GM13976 (cell line): ENCODE results near the gene ELK4.

Experiments used
- DNase-seq: peaks from one replicate; pipeline ENCODE4 v3.0.0; 2012; ENCODE audit warnings: low spot score
- CTCF ChIP-seq: IDR thresholded peaks from 2 replicates; pipeline ENCODE4 v1.5.1; 2012; ENCODE audit warnings: borderline replicate concordance, mild to moderate bottlenecking; ENCODE audit not compliant: insufficient read depth; ENCODE audit errors: extremely low read depth, missing control alignments, control extremely low read depth
- in situ Hi-C: fragments of 300-500 bp; cut with MboI; formaldehyde crosslinking; loops from one replicate; pipeline ENCODE4 v1.12.0; 2022; ENCODE audit warnings: low sequenced_read_pairs, mixed read lengths, inconsistent platforms; ENCODE audit not compliant: unreplicated experiment

The ELK4 gene

GRCh38 chr1:205669341-205670149 lies 37.7 kb upstream of the ELK4 start:
- no peak for TF ChIP-seq CTCF
- in situ Hi-C loops = no loop called here
- peak; percentile 77 for DNase-seq

GRCh38 chr1:205668951-205669340 lies 37.1 kb upstream of the ELK4 start:
- TF ChIP-seq CTCF = peak; percentile 19
- in situ Hi-C loops = no loop called here
- DNase-seq = peak; percentile 82

DNA sequence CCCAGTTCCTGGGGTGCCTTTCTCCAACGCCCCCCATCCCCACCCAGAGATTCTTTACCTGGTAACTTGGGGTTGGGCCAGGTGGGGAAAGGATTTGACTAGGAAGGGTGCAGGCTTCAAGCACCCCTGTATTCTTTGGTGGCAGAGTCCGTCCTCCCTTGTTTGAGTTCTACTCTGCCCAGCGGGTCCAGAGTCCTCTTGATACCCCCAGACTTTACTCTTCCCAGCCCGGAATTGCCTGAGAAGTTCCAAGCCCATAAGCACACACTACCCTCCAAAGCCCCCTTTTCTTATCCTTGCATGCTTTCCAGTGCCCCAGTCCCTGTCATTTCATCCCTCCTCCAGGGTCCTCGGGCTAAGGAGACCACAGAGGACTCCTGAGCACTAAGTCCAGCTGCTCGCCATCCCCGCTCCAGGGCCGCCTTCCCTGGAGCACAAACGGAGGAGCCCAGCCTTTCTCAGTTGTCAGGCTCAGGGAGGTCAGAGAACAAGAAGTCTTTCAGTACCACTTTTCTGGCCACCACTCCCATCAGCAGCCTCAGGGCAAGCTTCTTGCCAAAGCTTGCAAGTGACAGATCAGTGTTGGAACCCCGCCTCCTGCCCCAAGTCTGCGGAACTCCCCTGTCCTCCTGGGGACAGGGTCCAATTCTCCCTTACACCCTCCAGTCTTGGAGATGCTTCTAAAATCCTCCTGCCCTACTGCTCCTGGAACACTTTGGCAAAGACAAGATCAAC lies 36.3 kb upstream of the ELK4 start:
- DNase-seq = peak; percentile 7
- in situ Hi-C loops = no loop called here
- no peak for TF ChIP-seq CTCF

DNA sequence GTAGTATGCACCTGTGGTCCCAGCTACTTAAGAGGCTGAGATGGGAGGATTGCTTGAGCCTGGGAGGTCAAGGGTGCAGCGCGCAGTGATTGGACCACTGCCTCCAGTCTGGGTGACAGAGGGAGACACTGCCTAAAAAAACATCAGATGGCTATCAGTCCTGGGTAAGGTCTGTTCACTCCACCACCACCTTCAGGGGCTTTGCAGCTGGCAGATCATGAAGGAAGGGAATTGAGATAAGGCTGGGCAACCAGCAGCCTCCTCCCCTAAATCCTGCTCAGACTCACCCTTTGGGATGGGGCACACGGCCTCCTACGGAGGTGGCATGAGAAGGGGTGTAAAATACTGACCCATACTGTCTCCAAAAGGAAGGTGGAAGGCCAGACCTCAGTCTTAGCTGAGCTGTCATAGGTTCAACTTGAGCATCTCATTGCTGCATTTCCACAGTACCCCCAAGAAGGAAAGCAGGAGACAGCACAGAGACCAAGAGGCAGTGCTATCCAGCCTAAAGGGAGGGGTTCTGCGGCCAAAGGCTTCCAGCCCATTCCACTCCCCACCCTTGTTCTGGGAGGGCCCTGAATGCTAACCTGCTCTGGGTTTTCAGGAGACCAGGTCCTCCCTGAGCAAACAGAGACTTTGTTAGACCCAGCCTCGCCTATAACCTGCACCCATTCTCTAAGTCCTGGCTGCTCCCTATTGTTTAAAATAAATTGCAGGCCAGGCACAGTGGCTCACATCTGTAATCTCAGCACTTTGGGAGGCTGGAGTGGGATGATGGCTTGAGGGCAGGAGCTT lies 34.8 kb upstream of the ELK4 start:
- no peak for TF ChIP-seq CTCF
- no peak for DNase-seq
- in situ Hi-C loops = no loop called here

GRCh38 chr1:205665201-205666045 lies 33.6 kb upstream of the ELK4 start:
- in situ Hi-C loops = no loop called here
- DNase-seq = no peak
- no peak for TF ChIP-seq CTCF

GRCh38 chr1:205664399-205665017 lies 32.7 kb upstream of the ELK4 start:
- no peak for TF ChIP-seq CTCF
- in situ Hi-C loops = no loop called here
- DNase-seq = no peak
